Prostate gland (tissue), 2 donors: Measurements from ENCODE around the gene RPL41.

Experiments used
- POLR2A ChIP-seq: fragments of 450-650 bp; IDR thresholded peaks from one replicate; pipeline ENCODE4 v1.6.1; 2016; ENCODE audit warnings: antibody characterized with exemption, mild to moderate bottlenecking
- POLR2AphosphoS5 ChIP-seq: sonication (generic); formaldehyde crosslinking; IDR thresholded peaks from one replicate; pipeline ENCODE4 v1.6.1; 2017; ENCODE audit warnings: antibody characterized with exemption
- TF ChIP-seq, protein P1 (sequence below), 4 experiments: fragments of 200-600 bp in 2 of 4; fragments of 450-650 bp in 2 of 4; sonication (generic) in 2 of 4; IDR thresholded peaks; 1 replicate in 3 of 4; 2 replicates in 1 of 4; pipeline ENCODE4 v1.5.1; 2016 to 2019; ENCODE audit warnings: antibody characterized with exemption in 4 of 4, mild to moderate bottlenecking in 2 of 4, moderate library complexity in 2 of 4

DNA sequence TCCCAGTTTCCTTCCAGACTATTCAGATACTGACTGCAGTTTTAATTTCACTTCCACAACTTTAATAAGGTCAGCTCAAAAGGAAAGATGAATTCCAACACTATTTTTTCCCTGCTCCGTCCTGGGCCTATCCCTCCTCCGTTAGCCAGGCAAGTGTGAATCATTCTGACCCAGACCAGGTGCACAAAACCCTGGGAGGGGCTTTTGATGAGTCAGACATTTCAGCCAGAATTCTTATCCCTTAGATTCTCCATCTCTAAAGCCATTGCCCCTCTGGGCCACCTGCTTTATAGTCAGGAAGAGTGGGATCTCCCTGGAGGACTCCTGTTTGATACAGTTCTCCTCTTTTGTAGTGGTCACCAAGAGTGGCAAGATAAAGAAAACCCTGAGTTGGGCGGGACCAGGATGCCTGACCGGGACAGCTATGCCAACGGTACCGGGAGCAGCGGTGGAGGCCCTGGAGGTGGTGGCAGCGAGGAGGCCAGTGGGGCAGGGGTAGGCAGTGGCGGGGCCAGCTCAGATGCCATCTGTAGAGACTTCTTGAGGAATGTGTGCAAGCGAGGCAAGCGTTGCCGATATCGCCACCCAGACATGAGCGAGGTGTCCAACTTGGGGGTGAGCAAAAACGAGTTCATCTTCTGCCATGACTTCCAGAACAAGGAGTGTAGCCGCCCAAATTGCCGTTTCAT lies 3.9 kb downstream of the RPL41 start:
- TF ChIP-seq, protein P1, sequence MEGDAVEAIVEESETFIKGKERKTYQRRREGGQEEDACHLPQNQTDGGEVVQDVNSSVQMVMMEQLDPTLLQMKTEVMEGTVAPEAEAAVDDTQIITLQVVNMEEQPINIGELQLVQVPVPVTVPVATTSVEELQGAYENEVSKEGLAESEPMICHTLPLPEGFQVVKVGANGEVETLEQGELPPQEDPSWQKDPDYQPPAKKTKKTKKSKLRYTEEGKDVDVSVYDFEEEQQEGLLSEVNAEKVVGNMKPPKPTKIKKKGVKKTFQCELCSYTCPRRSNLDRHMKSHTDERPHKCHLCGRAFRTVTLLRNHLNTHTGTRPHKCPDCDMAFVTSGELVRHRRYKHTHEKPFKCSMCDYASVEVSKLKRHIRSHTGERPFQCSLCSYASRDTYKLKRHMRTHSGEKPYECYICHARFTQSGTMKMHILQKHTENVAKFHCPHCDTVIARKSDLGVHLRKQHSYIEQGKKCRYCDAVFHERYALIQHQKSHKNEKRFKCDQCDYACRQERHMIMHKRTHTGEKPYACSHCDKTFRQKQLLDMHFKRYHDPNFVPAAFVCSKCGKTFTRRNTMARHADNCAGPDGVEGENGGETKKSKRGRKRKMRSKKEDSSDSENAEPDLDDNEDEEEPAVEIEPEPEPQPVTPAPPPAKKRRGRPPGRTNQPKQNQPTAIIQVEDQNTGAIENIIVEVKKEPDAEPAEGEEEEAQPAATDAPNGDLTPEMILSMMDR (IDR thresholded peaks at IDR 0.05): no peak
- no peak for TF ChIP-seq POLR2A
- TF ChIP-seq POLR2AphosphoS5: no peak
